ENCODE measurements around the gene UEVLD. TPM values are rescaled to one million over a fixed set of nuclear protein-coding genes. Genes with fewer than 3 reads are reported as not detected.

Gene UEVLD
- total and polyA plus RNA-seq, 2 experiments from 2014 or later, result 11.8 to 33.0 TPM

- H3K9me3 ChIP-seq (ENCODE audit: low read depth), result no peaks in the 10 kb centered on the region
- H3K4me2 ChIP-seq, result no peak overlapping the region
These were observed 22.1 kb downstream of the UEVLD start for GRCh38 chr11:18566406-18566805.

GRCh38 chr11:18564149-18564548, 24.4 kb downstream of the UEVLD start:
- H3K27ac ChIP-seq, result no peak overlapping the region
- H3K79me2 ChIP-seq, result no peaks in the 10 kb centered on the region
- H3K4me1 ChIP-seq (ENCODE audit: insufficient read depth), result no peaks in the 10 kb centered on the region
- H3K9me2 ChIP-seq (replicated peaks; ENCODE audit: insufficient read depth), result no peaks in the 10 kb centered on the region
- H3K4me3 ChIP-seq, result no peak overlapping the region
- no peak for DNase-seq (ENCODE audit: low spot score)
- H4K20me1 ChIP-seq (ENCODE audit: insufficient read depth, poor library complexity, severe bottlenecking), result no peaks in the 10 kb centered on the region
- TF ChIP-seq EZH2 (IDR thresholded peaks at IDR 0.05; ENCODE audit: borderline replicate concordance) (no peak), EZH2phosphoT487 (IDR thresholded peaks at IDR 0.05; ENCODE audit: low read depth, severe bottlenecking, unreplicated experiment) (no peak), CTCF (IDR thresholded peaks at IDR 0.05; ENCODE audit: poor library complexity) (no peak)
- H3K4me2 ChIP-seq, result no peak overlapping the region
- no peaks in the 10 kb centered on the region for H3K9me3 ChIP-seq (ENCODE audit: low read depth)
- no peaks in the 10 kb centered on the region for H3K36me3 ChIP-seq (replicated peaks; ENCODE audit: insufficient read depth, low read depth)
- H3K27me3 ChIP-seq, result no peaks in the 10 kb centered on the region
- no peak overlapping the region for H2AFZ ChIP-seq

More at GRCh38 chr11:18566406-18566805, 22.1 kb downstream of the UEVLD start:
- no peak overlapping the region for H2AFZ ChIP-seq
- H4K20me1 ChIP-seq (ENCODE audit: insufficient read depth, poor library complexity, severe bottlenecking), result no peaks in the 10 kb centered on the region
- H3K9me2 ChIP-seq (replicated peaks; ENCODE audit: insufficient read depth), result no peaks in the 10 kb centered on the region
- H3K36me3 ChIP-seq (replicated peaks; ENCODE audit: insufficient read depth, low read depth), result no peaks in the 10 kb centered on the region
- H3K27me3 ChIP-seq, result no peaks in the 10 kb centered on the region
- no peaks in the 10 kb centered on the region for H3K4me1 ChIP-seq (ENCODE audit: insufficient read depth)
- no peak for TF ChIP-seq CTCF (IDR thresholded peaks at IDR 0.05; ENCODE audit: poor library complexity)
- TF ChIP-seq EZH2 (IDR thresholded peaks at IDR 0.05; ENCODE audit: borderline replicate concordance), result no peak
- TF ChIP-seq EZH2phosphoT487 (IDR thresholded peaks at IDR 0.05; ENCODE audit: low read depth, severe bottlenecking, unreplicated experiment), result no peak
- H3K4me3 ChIP-seq, result no peak overlapping the region
- no peak for DNase-seq (ENCODE audit: low spot score)
- H3K79me2 ChIP-seq, result no peaks in the 10 kb centered on the region
- no peak overlapping the region for H3K27ac ChIP-seq

GRCh38 chr11:18563090-18563730, 25.3 kb downstream of the UEVLD start:
- H3K4me2 ChIP-seq, result no peak overlapping the region
- WGBS (ENCODE audit: low lambda C conversion rate, missing lambda C conversion rate), result 98% methylated on average over 2 of the region's 2 CpGs
- no peak overlapping the region for H3K4me3 ChIP-seq
- H3K27ac ChIP-seq, result no peak overlapping the region
- TF ChIP-seq EZH2 (IDR thresholded peaks at IDR 0.05; ENCODE audit: borderline replicate concordance) (no peak), EZH2phosphoT487 (IDR thresholded peaks at IDR 0.05; ENCODE audit: low read depth, severe bottlenecking, unreplicated experiment) (no peak), CTCF (IDR thresholded peaks at IDR 0.05; ENCODE audit: poor library complexity) (no peak)
- H2AFZ ChIP-seq, result no peak overlapping the region
- H3K4me1 ChIP-seq (ENCODE audit: insufficient read depth), result no peaks in the 10 kb centered on the region
- H3K36me3 ChIP-seq (replicated peaks; ENCODE audit: insufficient read depth, low read depth), result no peaks in the 10 kb centered on the region
- no peaks in the 10 kb centered on the region for H3K27me3 ChIP-seq
- no peaks in the 10 kb centered on the region for H3K9me3 ChIP-seq (ENCODE audit: low read depth)
- H4K20me1 ChIP-seq (ENCODE audit: insufficient read depth, poor library complexity, severe bottlenecking), result no peaks in the 10 kb centered on the region
- no peaks in the 10 kb centered on the region for H3K9me2 ChIP-seq (replicated peaks; ENCODE audit: insufficient read depth)
- DNase-seq (ENCODE audit: low spot score), result no peak
- H3K79me2 ChIP-seq, result no peaks in the 10 kb centered on the region

- Histone ChIP-seq H3K79me2 (no peaks in the 10 kb centered on the region), H3K4me1 (ENCODE audit: insufficient read depth) (no peaks in the 10 kb centered on the region), H4K20me1 (ENCODE audit: insufficient read depth, poor library complexity, severe bottlenecking) (no peaks in the 10 kb centered on the region), H2AFZ (no peak overlapping the region), H3K4me2 (no peak overlapping the region), H3K27ac (no peak overlapping the region), H3K9me2 (replicated peaks; ENCODE audit: insufficient read depth) (no peaks in the 10 kb centered on the region), H3K4me3 (no peak overlapping the region), H3K36me3 (replicated peaks; ENCODE audit: insufficient read depth, low read depth) (no peaks in the 10 kb centered on the region), H3K27me3 (no peaks in the 10 kb centered on the region), H3K9me3 (ENCODE audit: low read depth) (no peaks in the 10 kb centered on the region)
- WGBS (ENCODE audit: low lambda C conversion rate, missing lambda C conversion rate), result 76% methylated on average over 2 of the region's 2 CpGs
- TF ChIP-seq EZH2phosphoT487 (IDR thresholded peaks at IDR 0.05; ENCODE audit: low read depth, severe bottlenecking, unreplicated experiment) (no peak), EZH2 (IDR thresholded peaks at IDR 0.05; ENCODE audit: borderline replicate concordance) (no peak), CTCF (IDR thresholded peaks at IDR 0.05; ENCODE audit: poor library complexity) (no peak)
- DNase-seq (ENCODE audit: low spot score), result no peak
These were observed 40.5 kb downstream of the UEVLD start for GRCh38 chr11:18548001-18548400.
